PC-9 (cell line): ENCODE results near the gene BFSP1.

Source experiments
- EZH2 ChIP-seq: fragments of 200-600 bp; sonication (generic); IDR thresholded peaks from 2 replicates; pipeline ENCODE4 v1.8.0; 2017; ENCODE audit warnings: antibody characterized with exemption, low read depth
- TF ChIP-seq, protein P1 (sequence below): fragments of 200-600 bp; sonication (generic); conservative IDR thresholded peaks from 2 replicates; pipeline ENCODE4 v1.6.1; 2017; ENCODE audit warnings: mixed run types, antibody characterized with exemption, mild to moderate bottlenecking, moderate library complexity

DNA sequence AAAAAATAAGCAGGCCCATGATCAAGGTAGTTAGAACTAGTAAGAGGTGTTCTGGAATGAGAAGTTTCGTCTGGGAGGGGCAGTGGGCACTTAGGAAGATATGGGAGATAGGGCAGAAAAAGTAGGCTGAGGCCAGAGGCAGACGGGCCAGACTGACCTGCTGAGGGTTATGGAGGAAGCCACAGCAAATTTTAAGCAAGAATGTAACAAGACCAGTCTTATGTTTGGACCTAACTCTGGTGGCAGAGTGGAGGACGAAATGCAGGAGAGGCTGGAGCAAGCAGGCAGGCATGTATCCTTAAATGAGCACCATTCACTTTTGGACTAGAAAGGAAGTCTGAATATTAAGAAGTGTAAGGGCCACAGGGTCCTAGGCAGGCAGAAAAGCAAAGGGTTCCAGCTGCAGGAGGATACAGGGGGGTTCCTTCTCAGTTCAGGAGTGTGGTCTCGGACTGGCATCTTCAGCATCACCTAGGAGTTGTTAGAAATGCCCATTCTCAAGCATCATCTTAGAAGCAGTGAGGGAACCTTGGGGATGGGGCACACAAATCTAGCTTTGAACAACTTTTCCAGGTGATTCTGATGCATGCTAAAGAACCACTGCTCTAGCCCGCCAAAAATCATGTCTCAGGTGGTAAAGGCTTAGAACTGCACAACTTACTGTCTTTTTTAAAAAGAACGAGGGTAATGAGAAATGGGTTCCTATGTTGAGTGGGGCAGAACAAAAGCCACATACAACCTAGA lies 37.0 kb upstream of the BFSP1 start:
- TF ChIP-seq, protein P1, sequence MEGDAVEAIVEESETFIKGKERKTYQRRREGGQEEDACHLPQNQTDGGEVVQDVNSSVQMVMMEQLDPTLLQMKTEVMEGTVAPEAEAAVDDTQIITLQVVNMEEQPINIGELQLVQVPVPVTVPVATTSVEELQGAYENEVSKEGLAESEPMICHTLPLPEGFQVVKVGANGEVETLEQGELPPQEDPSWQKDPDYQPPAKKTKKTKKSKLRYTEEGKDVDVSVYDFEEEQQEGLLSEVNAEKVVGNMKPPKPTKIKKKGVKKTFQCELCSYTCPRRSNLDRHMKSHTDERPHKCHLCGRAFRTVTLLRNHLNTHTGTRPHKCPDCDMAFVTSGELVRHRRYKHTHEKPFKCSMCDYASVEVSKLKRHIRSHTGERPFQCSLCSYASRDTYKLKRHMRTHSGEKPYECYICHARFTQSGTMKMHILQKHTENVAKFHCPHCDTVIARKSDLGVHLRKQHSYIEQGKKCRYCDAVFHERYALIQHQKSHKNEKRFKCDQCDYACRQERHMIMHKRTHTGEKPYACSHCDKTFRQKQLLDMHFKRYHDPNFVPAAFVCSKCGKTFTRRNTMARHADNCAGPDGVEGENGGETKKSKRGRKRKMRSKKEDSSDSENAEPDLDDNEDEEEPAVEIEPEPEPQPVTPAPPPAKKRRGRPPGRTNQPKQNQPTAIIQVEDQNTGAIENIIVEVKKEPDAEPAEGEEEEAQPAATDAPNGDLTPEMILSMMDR, result no peak
- no peak for TF ChIP-seq EZH2
